AML-193 (cell line): ENCODE data around the gene GNAI3.

ENCODE experiments used
- DNase-seq, 2 experiments: peaks; one replicate each; lab custom pipeline; 2025; lab: John Stamatoyannopoulos, UW

Gene GNAI3

DNA sequence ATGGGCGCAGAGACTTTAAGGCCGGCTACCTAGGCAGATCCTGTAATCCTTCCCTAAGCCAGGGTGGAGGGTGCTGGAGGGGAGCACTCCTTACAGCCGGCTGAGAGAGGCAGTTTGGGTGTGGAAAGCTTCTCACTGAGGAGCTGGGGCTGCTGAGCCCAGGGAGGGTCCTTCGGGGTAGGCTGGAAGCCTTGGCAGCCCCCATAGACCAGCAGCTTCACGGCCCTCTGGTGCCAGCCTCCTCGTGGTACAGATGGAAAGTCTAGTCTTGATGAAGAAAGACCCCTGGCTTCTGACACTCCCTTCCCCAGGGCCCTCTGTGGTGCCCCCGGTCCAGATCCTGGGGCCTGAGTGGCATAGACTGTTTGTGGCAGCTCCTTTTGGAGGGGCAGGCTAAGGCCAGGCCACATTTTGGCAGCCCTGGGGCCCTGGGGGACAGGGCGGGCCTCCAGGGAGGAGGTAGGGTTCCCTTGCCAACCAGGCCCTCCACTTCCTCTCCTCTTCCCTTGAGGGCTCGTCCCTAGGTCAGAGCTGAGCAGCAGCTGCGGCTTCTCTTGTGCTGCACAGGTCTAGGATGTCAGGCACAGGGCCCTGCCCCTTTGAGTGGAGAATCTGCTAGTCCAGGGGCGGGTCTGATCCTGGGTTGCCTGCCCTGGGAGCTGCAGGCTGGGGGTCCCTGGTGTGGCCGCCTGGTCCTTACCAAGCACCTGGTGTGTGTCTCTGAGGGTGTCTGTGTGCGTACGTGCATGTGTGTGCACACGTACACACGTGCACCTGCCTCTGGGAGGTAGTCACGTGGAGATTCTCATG lies 76.0 kb downstream of the GNAI3 start:
- DNase-seq, result no peak

DNA sequence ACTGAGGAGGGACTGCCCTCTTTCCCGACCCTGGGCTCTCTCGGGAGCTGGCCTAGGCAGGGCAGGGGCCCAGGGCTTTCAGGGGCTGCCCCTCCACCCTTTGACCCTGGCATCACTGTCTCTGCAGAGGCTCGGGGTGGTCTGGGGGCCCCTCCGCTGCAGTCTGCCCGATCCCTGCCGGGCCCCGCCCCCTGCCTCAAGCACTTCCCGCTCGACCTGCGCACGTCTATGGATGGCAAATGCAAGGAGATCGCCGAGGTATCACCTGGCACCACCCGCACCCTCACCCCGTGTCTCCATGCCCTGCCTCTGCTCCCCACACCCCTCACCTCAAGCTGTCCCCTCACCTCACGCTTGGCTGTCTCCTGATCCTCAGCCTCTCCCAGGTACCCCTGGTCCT lies 76.8 kb downstream of the GNAI3 start:
- DNase-seq, result no peak

DNA sequence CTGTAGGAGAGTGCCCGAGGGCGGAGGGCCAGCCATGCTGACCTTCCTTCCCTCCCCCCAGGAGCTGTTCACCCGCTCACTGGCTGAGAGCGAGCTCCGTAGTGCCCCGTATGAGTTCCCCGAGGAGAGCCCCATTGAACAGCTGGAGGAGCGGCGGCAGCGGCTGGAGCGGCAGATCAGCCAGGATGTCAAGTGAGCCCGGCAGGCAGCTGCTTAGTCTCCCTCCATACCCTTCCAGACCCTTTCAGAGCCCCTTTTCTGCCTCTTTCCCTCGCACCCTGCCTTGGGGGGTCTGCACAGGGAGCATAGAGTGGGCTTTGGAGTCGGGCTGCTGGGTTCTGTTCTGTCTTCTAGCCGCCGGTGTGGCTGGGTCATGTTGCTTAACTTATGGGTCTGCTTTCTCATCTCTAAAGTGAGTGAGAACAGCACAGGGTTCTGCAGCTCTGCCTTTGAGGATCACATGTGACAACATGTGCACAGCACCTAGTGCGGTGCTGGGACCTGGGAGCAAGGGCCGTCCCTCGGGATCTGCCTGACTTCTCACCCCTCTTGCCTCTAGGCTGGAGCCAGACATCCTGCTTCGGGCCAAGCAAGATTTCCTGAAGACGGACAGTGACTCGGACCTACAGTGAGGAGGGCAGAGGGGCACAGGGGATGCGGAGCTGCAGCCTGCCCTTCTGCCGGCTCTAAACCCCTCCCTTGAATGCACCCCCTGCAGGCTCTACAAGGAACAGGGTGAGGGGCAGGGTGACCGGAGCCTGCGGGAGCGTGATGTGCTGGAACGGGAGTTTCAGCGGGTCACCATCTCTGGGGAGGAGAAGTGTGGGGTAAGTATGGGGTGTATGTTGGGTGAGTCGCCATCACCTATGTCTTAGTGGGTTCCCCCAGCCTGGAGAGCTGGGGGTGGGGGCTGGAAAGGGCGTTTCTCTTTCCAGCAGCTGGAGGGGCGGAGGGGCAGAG lies 77.5 kb downstream of the GNAI3 start:
- DNase-seq, result no peak

DNA sequence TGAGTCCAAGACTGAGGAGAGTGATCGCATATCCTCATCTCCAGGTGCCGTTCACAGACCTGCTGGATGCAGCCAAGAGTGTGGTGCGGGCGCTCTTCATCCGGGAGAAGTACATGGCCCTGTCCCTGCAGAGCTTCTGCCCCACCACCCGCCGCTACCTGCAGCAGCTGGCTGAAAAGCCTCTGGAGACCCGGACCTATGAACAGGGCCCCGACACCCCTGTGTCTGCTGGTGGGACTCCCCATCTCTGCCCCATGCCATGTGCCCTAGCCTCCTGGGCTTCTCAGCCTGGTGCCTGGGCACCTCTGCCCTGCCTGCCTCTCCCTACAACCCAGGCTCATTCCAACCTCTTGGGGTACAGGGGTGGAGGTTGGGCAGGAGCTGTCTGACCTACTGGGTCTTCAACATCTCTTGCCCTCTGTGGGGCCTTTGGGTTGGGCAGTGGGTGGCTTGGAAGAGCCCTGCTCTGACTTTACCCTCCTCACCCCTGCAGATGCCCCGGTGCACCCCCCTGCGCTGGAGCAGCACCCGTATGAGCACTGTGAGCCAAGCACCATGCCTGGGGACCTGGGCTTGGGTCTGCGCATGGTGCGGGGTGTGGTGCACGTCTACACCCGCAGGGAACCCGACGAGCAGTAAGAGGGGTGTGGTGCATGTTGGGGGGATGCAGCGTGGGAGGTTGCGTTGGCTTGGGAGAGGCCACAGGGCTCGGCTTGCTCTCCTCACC lies 78.4 kb downstream of the GNAI3 start:
- DNase-seq, result no peak

DNA sequence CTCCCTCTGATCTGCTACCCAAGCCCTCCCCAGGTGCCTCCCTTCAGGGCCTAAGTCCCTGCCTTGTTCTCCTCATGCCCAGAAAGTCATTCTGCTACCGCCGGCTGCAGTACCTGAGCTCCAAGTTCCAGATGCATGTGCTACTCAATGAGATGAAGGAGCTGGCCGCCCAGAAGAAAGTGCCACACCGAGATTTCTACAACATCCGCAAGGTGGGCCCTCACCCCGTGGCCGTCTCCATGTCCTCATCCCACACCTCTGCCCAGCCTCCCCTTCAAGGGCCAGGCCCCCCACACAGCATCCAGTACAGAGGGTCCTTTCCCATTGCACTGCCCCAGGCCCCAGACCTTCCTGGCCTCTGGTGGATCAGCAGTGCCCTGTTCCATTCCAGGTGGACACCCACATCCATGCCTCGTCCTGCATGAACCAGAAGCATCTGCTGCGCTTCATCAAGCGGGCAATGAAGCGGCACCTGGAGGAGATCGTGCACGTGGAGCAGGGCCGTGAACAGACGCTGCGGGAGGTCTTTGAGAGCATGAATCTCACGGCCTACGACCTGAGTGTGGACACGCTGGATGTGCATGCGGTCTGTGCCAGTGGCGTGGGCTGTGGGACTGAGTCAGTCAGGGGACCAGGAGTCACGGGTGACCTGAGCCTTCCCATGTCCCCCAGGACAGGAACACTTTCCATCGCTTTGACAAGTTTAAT lies 79.4 kb downstream of the GNAI3 start:
- DNase-seq, result no peak

DNA sequence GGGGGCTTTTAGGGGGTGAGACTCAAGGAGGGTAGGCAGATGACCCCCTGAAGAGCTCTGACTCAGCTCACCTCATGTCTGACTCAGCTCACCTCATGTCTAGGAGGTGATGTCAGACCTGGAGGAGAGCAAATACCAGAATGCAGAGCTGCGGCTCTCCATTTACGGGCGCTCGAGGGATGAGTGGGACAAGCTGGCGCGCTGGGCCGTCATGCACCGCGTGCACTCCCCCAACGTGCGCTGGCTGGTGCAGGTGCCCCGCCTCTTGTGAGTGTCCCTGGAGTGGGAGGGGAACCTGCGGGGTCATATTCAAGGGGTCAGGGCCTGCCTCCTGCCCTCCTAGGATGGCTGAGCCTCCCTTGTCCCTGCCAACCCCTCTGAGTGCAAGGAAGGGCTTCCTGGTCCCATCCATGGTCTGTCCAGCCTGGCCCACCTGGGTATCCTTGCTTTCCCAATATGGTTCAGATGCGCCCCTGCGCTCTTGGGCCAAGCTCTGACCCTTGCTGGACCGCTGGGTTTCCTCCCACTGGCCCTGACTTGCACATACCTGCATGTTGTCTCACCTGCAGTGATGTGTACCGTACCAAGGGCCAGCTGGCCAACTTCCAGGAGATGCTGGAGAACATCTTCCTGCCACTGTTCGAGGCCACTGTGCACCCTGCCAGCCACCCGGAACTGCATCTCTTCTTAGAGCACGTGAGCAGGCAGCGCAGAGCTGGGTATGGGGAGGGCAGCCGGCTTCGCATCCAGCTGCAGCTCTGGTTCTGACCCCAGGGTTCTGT lies 80.3 kb downstream of the GNAI3 start:
- DNase-seq, result no peak

DNA sequence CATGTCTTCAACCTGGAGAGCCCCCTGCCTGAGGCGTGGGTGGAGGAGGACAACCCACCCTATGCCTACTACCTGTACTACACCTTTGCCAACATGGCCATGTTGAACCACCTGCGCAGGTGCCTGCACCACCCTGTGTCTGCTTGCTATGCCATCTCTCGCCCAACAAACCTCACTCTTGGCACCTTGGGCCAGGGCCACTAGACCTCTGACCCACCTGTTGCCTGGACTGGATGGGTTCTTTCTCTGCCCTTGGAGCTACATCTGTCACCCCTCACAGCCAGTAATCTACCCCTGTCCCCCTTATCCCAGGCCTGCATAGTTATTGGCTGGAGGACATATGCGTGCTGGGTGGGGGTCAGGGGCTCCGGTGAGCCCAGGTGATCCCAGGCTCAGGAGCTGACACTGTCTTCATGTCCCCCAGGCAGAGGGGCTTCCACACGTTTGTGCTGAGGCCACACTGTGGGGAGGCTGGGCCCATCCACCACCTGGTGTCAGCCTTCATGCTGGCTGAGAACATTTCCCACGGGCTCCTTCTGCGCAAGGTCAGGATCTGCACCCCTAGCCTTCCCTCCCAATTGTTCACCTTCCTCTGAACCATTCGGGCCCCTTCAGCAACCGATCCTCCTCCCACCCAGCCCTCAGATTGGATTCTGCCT lies 81.1 kb downstream of the GNAI3 start:
- DNase-seq, result no peak

DNA sequence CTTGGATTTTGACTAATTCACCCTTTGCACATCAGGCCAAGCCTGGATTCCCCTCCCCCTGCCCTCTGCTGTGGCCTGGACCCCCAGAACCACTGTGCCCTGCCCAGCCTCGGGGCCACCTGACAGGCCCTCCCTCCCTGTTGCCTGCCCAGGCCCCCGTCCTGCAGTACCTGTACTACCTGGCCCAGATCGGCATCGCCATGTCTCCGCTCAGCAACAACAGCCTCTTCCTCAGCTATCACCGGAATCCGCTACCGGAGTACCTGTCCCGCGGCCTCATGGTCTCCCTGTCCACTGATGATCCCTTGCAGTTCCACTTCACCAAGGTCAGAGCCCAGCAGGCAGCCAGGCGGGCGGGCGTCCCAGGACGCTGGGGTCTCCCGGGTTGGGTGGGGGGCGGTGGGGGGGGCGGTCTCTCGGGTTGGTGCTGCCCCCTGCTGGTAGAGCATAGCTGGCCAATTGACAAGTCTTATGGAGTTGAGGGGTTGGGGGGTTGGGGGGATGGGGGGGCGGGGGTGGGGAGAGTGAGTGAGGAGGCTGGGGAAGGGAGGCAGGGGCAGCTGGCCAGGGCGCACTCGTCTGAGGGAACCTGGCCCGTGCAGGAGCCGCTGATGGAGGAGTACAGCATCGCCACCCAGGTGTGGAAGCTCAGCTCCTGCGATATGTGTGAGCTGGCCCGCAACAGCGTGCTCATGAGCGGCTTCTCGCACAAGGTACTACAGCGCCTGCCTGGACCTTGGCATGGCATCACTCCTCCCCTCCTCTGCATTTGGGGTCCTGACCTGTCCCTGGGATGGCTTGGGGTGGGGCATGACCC lies 81.9 kb downstream of the GNAI3 start:
- DNase-seq, result no peak

DNA sequence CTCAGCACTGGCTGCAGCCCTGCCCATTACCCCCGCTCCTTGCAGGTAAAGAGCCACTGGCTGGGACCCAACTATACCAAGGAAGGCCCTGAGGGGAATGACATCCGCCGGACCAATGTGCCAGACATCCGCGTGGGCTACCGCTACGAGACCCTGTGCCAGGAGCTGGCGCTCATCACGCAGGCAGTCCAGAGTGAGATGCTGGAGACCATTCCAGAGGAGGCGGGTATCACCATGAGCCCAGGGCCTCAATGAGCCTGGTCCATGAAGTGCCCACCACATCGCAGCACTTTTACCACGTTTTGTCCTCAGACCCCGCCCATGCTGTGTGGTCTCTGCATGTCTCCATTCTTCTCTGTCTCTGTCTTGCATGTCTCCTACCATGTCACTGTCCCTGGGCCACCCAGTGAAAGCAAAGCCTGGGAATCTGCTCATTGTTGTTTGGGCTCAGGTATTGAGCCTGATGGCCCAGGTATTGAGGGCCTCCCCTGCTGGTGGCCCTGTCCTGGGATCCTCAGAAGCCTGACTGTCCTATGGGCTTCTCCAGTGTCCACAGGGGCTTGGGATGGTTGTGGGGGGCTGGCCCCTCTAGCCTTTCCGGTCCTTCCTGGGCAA lies 82.6 kb downstream of the GNAI3 start:
- no peak for DNase-seq

DNA sequence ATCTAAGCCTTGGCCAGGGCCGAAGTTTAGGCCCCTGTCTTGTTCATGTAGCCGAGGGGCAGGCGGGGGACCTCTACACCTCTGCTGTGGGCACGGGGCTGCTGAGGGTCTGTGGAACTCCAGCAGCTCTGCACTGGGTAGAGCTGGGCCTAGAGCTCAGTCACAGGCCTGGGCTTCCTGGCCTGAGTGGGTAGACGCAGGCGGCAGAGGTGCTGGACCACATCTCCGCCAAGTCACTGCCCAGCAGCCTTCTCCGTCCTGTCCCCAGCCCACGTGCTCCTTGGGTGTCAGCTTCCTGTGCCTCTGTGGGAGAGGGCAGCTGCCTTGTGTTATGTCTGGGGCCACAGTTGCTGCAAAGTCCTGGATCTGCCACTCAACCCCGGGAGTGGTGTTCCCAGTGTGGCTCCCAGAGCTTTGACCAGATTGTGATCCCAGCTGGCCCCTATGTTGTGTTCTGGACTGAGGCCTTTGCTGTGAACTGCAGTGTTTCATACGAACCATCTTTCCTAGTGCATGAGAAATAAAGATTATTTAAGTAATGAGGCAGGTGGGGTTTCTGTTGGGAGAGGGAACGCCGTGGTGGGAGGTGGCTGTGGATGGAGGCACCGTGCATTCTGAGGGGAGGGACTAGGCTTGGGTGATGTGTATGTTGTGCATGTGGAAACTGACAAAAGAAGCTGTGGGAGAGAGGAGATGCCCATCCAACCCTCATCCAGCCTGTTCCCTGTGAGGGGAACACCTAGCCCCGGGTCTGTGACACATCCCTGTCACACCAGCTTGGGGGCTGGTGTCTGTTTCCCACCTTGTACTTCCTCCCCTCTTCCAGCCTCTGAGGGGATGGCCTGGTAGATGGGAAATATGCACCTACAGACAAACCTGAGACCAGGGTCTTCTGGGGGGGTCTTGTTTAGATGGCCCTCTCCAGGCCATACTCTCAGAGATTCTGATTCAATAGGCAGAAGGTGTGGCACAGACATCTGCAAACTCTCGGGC lies 83.4 kb downstream of the GNAI3 start:
- no peak for DNase-seq

DNA sequence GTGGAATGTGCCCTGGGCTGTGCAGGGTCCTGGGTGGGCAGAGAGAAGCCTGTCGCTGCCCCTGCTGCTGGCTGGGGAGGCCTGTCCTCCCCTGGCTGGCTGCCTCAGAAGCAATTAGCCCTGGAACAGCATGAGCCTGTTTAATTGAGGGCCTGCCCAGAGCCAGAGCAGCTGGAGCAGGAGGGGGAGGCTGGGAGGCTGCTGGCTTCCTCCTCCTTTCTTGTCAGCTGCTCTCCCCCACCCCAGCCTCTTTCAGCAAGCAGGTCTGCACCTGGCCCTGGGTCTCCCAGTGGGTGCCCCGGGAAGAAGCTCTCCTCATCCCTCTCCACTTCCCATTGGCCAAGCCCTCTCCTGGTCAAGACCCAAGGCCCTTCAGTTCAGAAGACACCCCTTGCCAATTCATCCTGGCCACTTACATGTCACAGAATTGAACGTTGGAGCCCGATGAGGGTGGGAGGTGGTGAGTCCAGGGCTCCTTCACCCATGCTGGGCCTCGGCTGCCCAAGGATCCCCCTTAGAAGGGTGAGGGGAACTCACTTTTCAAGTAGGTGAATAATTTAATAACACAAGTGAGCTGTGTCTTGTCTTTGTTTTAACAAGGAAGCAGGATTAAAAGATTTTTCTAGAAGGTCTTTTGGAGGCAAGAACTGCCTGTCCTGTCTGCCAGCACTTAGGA lies 84.4 kb downstream of the GNAI3 start:
- no peak for DNase-seq

DNA sequence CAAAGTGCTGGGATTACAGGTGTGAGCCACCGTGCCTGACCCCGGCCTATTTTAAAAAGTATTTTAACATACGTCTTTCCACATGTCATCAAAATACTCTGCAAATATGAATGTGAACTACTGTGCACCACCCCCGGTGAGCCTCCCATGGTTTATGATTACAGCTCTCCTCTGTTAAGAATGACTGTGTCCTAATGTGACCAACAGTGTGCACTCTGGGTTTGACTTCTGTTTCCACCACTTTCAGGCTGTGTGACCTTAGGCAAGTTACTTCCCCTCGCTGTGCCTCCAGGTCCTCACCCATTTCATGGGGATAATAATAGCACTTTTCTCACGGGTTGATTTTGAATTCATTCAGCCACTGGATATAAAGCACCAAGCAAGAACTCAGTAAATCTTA lies 85.9 kb downstream of the GNAI3 start:
- no peak for DNase-seq

DNA sequence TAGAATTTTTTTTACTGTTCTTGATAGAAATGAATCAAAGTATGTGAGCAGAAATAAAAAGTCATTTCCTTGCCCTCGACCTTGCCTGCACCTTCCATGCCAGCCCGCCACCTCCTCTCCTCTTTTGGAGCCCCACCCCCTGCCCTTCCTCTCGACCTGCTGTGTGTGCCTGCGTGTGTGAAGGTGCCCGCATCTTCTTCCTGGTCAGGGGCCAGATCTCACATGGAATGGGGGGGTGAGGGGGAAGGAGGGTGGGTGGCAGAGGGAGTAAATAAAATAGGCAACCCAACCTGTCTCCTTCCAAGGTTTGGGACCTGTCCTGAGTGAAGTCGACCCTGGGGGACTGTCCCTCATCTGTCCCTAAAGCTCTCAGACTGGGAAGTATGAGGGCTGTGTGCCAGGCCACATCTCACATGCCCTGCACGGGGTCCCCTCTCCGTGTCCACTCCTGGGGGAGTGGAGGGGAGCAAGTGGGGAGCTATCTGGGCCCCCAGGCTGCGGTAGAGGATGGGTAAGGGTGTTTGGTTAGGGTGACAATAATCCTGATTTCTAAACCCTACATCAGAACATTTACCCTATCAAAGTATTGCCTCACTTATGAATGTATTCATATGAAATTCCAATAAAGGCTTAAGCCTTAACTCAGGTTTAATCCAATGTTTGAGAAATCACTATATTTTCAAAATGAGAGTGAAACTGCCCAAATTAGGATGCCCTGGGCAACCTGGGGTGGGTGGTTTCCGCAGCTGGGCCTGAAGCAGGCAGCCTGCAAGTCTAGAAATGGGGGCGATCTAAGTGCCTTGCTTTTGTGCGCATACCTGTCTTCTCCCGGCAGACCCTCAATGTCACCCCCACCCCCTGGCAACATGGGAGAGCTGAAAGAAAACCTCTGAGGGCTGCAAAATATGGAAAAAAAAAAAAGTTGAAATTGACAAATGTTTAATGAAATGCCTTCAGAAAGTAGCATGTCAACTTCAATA lies 86.6 kb downstream of the GNAI3 start:
- no peak for DNase-seq

DNA sequence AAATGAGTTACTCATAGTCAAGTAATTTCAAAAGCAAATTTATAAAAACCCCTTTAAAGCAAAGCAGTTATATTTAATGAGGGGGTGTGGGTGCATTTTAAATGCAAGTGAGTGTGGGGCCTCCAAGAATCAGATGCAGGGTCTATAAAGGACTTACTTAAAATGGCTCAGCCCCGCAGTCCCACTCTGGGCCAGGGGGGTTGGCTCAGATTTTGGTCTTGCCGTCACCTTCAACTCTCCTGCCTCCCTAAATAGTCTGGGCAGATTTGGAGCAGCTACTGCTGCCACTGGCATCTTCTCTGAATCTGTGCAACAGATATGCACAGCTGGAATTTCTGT lies 87.4 kb downstream of the GNAI3 start:
- DNase-seq, result no peak

DNA sequence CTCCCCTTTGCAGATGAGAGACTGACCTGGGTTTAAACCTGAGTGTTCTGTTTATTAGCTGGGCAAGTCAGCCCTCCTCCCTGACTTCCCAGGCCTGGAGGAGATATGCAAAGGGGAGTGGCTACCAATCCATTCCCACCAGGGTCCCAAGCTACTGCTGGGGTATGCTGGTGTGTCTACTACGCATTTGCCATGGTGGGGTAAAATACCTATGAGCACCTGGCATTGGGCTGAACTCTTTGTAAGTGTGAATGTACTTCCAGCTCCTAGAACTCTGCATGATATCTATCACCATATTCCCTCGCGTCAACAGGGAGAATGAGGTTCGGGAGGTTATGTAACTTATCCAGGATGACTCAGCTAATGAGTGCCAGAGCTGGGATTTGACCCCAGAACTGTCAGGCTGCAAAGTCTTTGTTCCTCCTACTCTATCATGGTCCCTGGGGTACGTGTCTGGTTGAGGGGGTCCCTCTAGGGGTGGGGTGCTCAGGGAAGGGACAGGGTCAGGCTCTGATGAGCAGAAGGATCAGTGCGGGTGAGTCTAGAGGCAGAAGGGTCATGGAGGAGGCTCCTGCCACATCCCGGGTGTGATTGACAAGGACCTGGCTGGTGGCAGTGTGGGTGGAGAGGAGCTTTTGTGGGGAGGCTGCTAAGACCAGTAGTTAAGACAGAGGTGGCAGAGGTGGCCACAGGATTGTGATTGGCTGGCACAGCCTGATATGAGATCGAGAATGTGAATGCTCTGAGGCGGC lies 88.0 kb downstream of the GNAI3 start:
- DNase-seq, result no peak
